ENCODE data around the gene CHST9. TPM values are rescaled to one million over a fixed set of nuclear protein-coding genes. Genes with fewer than 3 reads are reported as not detected.

The CHST9 gene
- total RNA-seq, 2 donors from 2014 or later: 10.3 to 19.3 TPM

DNA sequence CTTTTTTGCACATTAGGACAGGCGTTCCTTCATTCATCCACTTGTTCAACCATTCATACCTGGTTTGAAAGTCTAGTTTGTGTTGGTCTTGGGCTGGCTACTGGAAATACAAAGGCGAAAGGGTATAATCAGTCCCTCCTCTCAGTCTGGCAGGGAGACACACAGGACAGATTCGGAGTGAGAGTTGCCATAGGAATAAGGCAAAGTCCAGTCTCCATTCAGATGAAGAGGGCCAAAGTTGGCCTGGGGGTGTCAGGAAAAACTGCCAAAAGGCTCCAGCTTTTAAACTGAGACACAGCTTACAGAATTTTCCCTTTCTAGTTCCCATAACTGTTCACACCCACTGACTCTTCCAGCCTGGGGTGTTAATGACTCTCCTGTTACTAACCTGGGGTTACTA is 223.3 kb downstream of the CHST9 start:
- Histone ChIP-seq H3K9me3 (no peaks in the 10 kb centered on the region), H3K36me3 (no peaks in the 10 kb centered on the region), H3K27me3 (replicated peaks; ENCODE audit: insufficient read depth) (no peaks in the 10 kb centered on the region), H3K4me1 (replicated peaks) (no peaks in the 10 kb centered on the region), H3K27ac (no peak overlapping the region), H3K4me3 (no peak overlapping the region)
- no peak for TF ChIP-seq POLR2AphosphoS5 (IDR thresholded peaks at IDR 0.05)
- no peak for TF ChIP-seq POLR2A (IDR thresholded peaks at IDR 0.05)
- TF ChIP-seq CTCF (IDR thresholded peaks at IDR 0.05): no peak
- 93% methylated on average over 3 of the region's 3 CpGs for WGBS
- no peak for DNase-seq (ENCODE audit: low spot score)
- intact Hi-C loops (cut with DNase I): no loop called here

GRCh38 chr18:26960911-26961310 is 224.2 kb downstream of the CHST9 start:
- intact Hi-C loops (cut with DNase I): no loop called here
- TF ChIP-seq POLR2AphosphoS5 (IDR thresholded peaks at IDR 0.05) (no peak), CTCF (IDR thresholded peaks at IDR 0.05) (no peak), POLR2A (IDR thresholded peaks at IDR 0.05) (no peak)
- Histone ChIP-seq H3K27ac (no peak overlapping the region), H3K9me3 (no peaks in the 10 kb centered on the region), H3K4me3 (no peak overlapping the region), H3K4me1 (replicated peaks) (no peaks in the 10 kb centered on the region), H3K36me3 (no peaks in the 10 kb centered on the region), H3K27me3 (replicated peaks; ENCODE audit: insufficient read depth) (no peaks in the 10 kb centered on the region)
- DNase-seq (ENCODE audit: low spot score): no peak
- 62% methylated on average over 4 of the region's 4 CpGs for WGBS

GRCh38 chr18:26956863-26957262 is 228.2 kb downstream of the CHST9 start:
- 57% methylated on average over 4 of the region's 4 CpGs for WGBS
- intact Hi-C loops (cut with DNase I): loop anchor here (5.0 kb wide), 1 partner anchor 50 kb away; no protein-coding TSS in a partner anchor

DNA sequence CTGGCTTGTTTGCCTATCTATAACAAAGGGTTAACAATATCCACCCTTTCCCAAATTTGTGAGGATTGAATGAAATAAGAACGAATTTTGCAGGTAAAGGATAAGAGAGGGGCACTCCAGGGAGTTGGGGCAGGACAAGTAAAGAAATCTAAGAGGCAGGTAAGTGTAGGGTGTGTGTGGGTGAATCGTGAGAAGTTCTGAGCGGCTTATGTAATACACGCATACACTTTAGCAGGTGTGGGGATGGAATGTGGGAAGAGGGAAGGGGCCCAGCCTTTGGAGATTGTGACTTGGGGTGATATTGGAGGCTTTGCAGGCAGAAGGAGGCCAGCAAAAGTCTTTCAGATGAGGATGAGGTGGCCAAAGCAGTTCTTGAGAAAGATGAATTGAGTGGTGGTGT is 236.4 kb downstream of the CHST9 start:
- H3K4me1 ChIP-seq (replicated peaks): no peaks in the 10 kb centered on the region
- TF ChIP-seq POLR2AphosphoS5 (IDR thresholded peaks at IDR 0.05) (no peak), POLR2A (IDR thresholded peaks at IDR 0.05) (no peak), CTCF (IDR thresholded peaks at IDR 0.05) (no peak)
- H3K9me3 ChIP-seq: no peaks in the 10 kb centered on the region
- H3K27ac ChIP-seq: no peak overlapping the region
- 86% methylated on average over 4 of the region's 4 CpGs for WGBS
- intact Hi-C loops (cut with DNase I): no loop called here
- no peaks in the 10 kb centered on the region for H3K36me3 ChIP-seq
- H3K4me3 ChIP-seq: no peak overlapping the region
- DNase-seq (ENCODE audit: low spot score): no peak
- H3K27me3 ChIP-seq (replicated peaks; ENCODE audit: insufficient read depth): no peaks in the 10 kb centered on the region

More at GRCh38 chr18:26956863-26957262, 228.2 kb downstream of the CHST9 start:
- no peaks in the 10 kb centered on the region for H3K36me3 ChIP-seq
- no peaks in the 10 kb centered on the region for H3K27me3 ChIP-seq (replicated peaks; ENCODE audit: insufficient read depth)
- no peak overlapping the region for H3K27ac ChIP-seq
- H3K9me3 ChIP-seq: no peaks in the 10 kb centered on the region
- no peak overlapping the region for H3K4me3 ChIP-seq
- TF ChIP-seq POLR2A (IDR thresholded peaks at IDR 0.05): no peak
- no peak for TF ChIP-seq CTCF (IDR thresholded peaks at IDR 0.05)
- no peak for TF ChIP-seq POLR2AphosphoS5 (IDR thresholded peaks at IDR 0.05)
- H3K4me1 ChIP-seq (replicated peaks): no peaks in the 10 kb centered on the region
- no peak for DNase-seq (ENCODE audit: low spot score)

DNA sequence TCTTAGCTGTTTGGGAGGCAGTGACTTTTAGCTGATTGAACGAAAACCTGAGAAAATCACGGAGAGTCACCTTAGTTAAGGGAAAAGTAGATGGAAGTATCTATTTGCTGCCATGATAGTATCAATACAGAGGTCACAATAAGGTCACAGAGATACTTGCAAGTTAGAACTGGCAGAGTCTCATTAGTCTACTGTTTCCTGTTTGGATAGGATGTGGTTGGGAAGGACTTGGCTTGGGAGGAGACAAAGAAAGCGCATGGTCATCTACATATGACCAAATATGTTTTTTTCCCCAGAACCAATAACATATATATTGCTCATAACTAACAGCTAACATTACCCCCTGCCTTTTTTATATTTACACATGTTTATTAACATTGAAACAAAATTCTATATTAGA is 241.2 kb downstream of the CHST9 start:
- no peak for DNase-seq (ENCODE audit: low spot score)
- H3K36me3 ChIP-seq: no peaks in the 10 kb centered on the region
- H3K4me1 ChIP-seq (replicated peaks): no peaks in the 10 kb centered on the region
- WGBS: 93% methylated on average over 3 of the region's 3 CpGs
- TF ChIP-seq POLR2A (IDR thresholded peaks at IDR 0.05) (no peak), POLR2AphosphoS5 (IDR thresholded peaks at IDR 0.05) (no peak), CTCF (IDR thresholded peaks at IDR 0.05) (no peak)
- no peak overlapping the region for H3K4me3 ChIP-seq
- H3K27me3 ChIP-seq (replicated peaks; ENCODE audit: insufficient read depth): no peaks in the 10 kb centered on the region
- H3K27ac ChIP-seq: no peak overlapping the region
- intact Hi-C loops (cut with DNase I): no loop called here
- no peaks in the 10 kb centered on the region for H3K9me3 ChIP-seq

Measured in prostate gland (tissue), 2 donors.